B cell (primary cell): ENCODE measurements around the gene GGTLC2. TPM values are rescaled to one million over a fixed set of nuclear protein-coding genes. Genes with fewer than 3 reads are reported as not detected.

Experiments used
- ATAC-seq: fragments of 200-7000 bp; cut with Tn5 transposase; one replicate; pipeline ENCODE4 v1.10.0; 2021; ENCODE audit warnings: low read depth, mild to moderate bottlenecking, moderate number of reproducible peaks, moderate library complexity
- CTCF ChIA-PET: fragments of 350-600 bp; sonication (Branson Sonifier 250); formaldehyde crosslinking; loops from one replicate; lab custom pipeline; 2021; ENCODE audit warnings: antibody characterized with exemption, inconsistent platforms; lab: Charles Lee
- POLR2A ChIA-PET: fragments of 350-600 bp; sonication (Branson Sonifier 250); formaldehyde crosslinking; loops from one replicate; lab custom pipeline; 2021; ENCODE audit warnings: antibody characterized with exemption; lab: Charles Lee
- DNase-seq: peaks from one replicate; pipeline ENCODE4 v3.0.0; 2013
- H2AFZ ChIP-seq: 2 replicates; pipeline ENCODE4 v1.6.1; 2012; ENCODE audit warnings: mild to moderate bottlenecking, low read depth, low read length; ENCODE audit not compliant: insufficient read depth, poor library complexity, severe bottlenecking
- H3K27ac ChIP-seq, 2 donors: 1 replicate in 1 of 2; 2 replicates in 1 of 2; pipeline ENCODE4 v1.5.1; 2012 to 2013; ENCODE audit warnings: low read length in 2 of 2, mild to moderate bottlenecking in 2 of 2, moderate library complexity in 1 of 2
- H3K27me3 ChIP-seq, 4 experiments: fragments of 200-600 bp in 1 of 4; sonication (generic) in 1 of 4; replicated peaks in 1 of 4; 1 replicate in 2 of 4; 2 replicates in 2 of 4; pipeline versions ENCODE4 v1.6.1 to v1.7.0; 2013 to 2016; ENCODE audit warnings: low read length in 3 of 4, mild to moderate bottlenecking in 2 of 4, mixed read lengths in 1 of 4, moderate library complexity in 1 of 4; ENCODE audit not compliant: insufficient read depth in 4 of 4, control insufficient read depth in 3 of 4; ENCODE audit errors: control extremely low read depth in 1 of 4
- H3K36me3 ChIP-seq, 2 experiments: replicated peaks in 1 of 2; 1 replicate in 1 of 2; 2 replicates in 1 of 2; pipeline versions ENCODE4 v1.6.1 to v1.7.1; 2013; ENCODE audit warnings: low read length in 1 of 2; ENCODE audit not compliant: insufficient read depth in 2 of 2, control insufficient read depth in 1 of 2; ENCODE audit errors: control extremely low read depth in 1 of 2, extremely low read depth in 1 of 2
- H3K4me1 ChIP-seq, 2 donors: fragments of 200-600 bp in 1 of 2; sonication (generic) in 1 of 2; 1 replicate in 1 of 2; 2 replicates in 1 of 2; pipeline versions ENCODE4 v1.5.1 to v1.6.1; 2013 to 2017; ENCODE audit warnings: low read length in 2 of 2; ENCODE audit not compliant: control insufficient read depth in 2 of 2, insufficient read depth in 2 of 2
- H3K4me2 ChIP-seq: replicated peaks from 2 replicates; pipeline ENCODE3; 2012; ENCODE audit warnings: mild to moderate bottlenecking, low read depth, low read length; ENCODE audit not compliant: poor library complexity, severe bottlenecking
- H3K4me3 ChIP-seq, 5 experiments: fragments of 200-600 bp in 1 of 5; sonication (generic) in 1 of 5; 1 replicate in 3 of 5; 2 replicates in 2 of 5; pipeline versions ENCODE4 v1.5.1 to v1.7.0; 2011 to 2016; ENCODE audit warnings: low read length in 4 of 5, mild to moderate bottlenecking in 4 of 5, low read depth in 2 of 5, control low read depth in 1 of 5, moderate library complexity in 1 of 5; ENCODE audit not compliant: insufficient read depth in 1 of 5; ENCODE audit errors: control extremely low read depth in 1 of 5, extremely low read depth in 1 of 5
- H3K79me2 ChIP-seq: fragments of 200-600 bp; sonication (generic); one replicate; pipeline ENCODE4 v1.6.0; 2016; ENCODE audit warnings: low read length; ENCODE audit not compliant: control insufficient read depth, insufficient read depth
- H3K9ac ChIP-seq: fragments of 200-600 bp; sonication (generic); 2 replicates; pipeline ENCODE4 v1.6.1; 2017; ENCODE audit warnings: mild to moderate bottlenecking, low read length, moderate library complexity
- H3K9me3 ChIP-seq, 3 donors: one replicate each; pipeline versions ENCODE4 v1.6.1 to v1.7.1; 2013; ENCODE audit warnings: low read length in 2 of 3; ENCODE audit not compliant: control insufficient read depth in 2 of 3, insufficient read depth in 1 of 3; ENCODE audit errors: control extremely low read depth in 1 of 3
- H4K20me1 ChIP-seq: 2 replicates; pipeline ENCODE4 v1.6.0; 2012; ENCODE audit warnings: mild to moderate bottlenecking, low read length; ENCODE audit not compliant: insufficient read depth, control insufficient read depth, poor library complexity, severe bottlenecking
- H3K27ac Mint-ChIP-seq: one replicate; pipeline ENCODE4 v1.8.0; 2021; ENCODE audit warnings: mixed read lengths
- H3K27me3 Mint-ChIP-seq: one replicate; pipeline ENCODE4 v1.8.0; 2021; ENCODE audit warnings: mixed read lengths
- H3K4me1 Mint-ChIP-seq: one replicate; pipeline ENCODE4 v1.8.0; 2021; ENCODE audit warnings: mixed read lengths
- H3K4me3 Mint-ChIP-seq: one replicate; pipeline ENCODE4 v1.8.0; 2021; ENCODE audit warnings: mixed read lengths
- H3K9me3 Mint-ChIP-seq: one replicate; pipeline ENCODE4 v1.8.0; 2022; ENCODE audit warnings: mixed read lengths; ENCODE audit not compliant: insufficient read depth
- EZH2 ChIP-seq: IDR thresholded peaks from 2 replicates; pipeline ENCODE4 v1.6.1; 2012; ENCODE audit warnings: borderline replicate concordance, low read depth, mild to moderate bottlenecking, moderate library complexity, low read length; ENCODE audit not compliant: insufficient read depth, poor library complexity, severe bottlenecking
- WGBS: methylation state at CpG from one replicate; pipeline ENCODE4 v1.1.5; 2013; ENCODE audit warnings: missing lambda C conversion rate; ENCODE audit not compliant: insufficient coverage; 5-methylcytosine and 5-hydroxymethylcytosine counted together
- intact Hi-C: fragments of 100-400 bp; cut with micrococcal nuclease; formaldehyde crosslinking; loops from one replicate; pipeline ENCODE4 v1.10.0; 2022
- polyA plus RNA-seq: library from polyadenylated mRNA; depleted of rRNA; stranded (reverse); fragments of >200 nt; gene quantifications from 2 replicates; pipeline ENCODE4 v1.2.3, GENCODE V29; 2012
- total RNA-seq, 2 donors: library from RNA; stranded (reverse); fragments of 120-200 nt in 1 of 2; gene quantifications; 1 replicate in 1 of 2; 2 replicates in 1 of 2; pipeline versions ENCODE4 v1.2.3 to v1.2.4, GENCODE V29; 2013 to 2022
- TF ChIP-seq, protein P1 (sequence below): fragments of 200-600 bp; IDR thresholded peaks from one replicate; pipeline ENCODE4 v1.8.0; 2022; ENCODE audit warnings: antibody characterized with exemption, mild to moderate bottlenecking

GGTLC2 gene
- total and polyA plus RNA-seq, 2 donors (not counting 1 experiment from before 2014, with no cell fraction given) = not detected

GRCh38 chr22:22614065-22614464, 30.3 kb upstream of the GGTLC2 start:
- 63% methylated on average over 3 of the region's 3 CpGs for WGBS

DNA sequence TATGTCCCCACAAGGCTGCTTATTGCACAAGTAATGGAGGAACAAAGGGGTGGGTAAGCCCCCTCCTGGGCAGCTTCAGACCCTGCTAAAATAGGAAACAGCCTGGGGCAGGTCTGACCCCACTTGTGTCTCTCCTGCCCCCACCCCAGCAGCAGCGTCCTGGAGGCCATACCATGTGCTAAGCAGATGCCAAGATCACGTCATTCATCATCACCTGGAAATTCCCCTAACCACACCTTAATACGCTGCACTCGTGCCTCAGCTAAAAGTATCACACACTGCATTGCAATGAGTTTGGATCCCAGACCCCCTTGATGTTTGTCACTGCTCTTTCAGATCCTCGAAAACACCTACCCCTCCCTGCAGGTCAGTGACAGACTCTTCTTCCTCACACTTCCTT, 27.8 kb upstream of the GGTLC2 start:
- TF ChIP-seq, protein P1, sequence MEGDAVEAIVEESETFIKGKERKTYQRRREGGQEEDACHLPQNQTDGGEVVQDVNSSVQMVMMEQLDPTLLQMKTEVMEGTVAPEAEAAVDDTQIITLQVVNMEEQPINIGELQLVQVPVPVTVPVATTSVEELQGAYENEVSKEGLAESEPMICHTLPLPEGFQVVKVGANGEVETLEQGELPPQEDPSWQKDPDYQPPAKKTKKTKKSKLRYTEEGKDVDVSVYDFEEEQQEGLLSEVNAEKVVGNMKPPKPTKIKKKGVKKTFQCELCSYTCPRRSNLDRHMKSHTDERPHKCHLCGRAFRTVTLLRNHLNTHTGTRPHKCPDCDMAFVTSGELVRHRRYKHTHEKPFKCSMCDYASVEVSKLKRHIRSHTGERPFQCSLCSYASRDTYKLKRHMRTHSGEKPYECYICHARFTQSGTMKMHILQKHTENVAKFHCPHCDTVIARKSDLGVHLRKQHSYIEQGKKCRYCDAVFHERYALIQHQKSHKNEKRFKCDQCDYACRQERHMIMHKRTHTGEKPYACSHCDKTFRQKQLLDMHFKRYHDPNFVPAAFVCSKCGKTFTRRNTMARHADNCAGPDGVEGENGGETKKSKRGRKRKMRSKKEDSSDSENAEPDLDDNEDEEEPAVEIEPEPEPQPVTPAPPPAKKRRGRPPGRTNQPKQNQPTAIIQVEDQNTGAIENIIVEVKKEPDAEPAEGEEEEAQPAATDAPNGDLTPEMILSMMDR = no peak
- TF ChIP-seq EZH2 = no peak
- no peaks in the 10 kb centered on the region for H3K36me3 ChIP-seq
- DNase-seq (peak; percentile 83), ATAC-seq (peak; percentile 82)
- H3K27me3 ChIP-seq = no peaks in the 10 kb centered on the region
- H3K9me3 ChIP-seq = peaks cover 0 to 11% (median 0%) of the 10 kb centered on the region in 3 donors
- no peak overlapping the region for H3K9ac ChIP-seq
- H3K27ac ChIP-seq = no peak overlapping the region
- no peak overlapping the region for H2AFZ ChIP-seq
- no peaks in the 10 kb centered on the region for H3K79me2 ChIP-seq
- WGBS = 16% methylated on average over 5 of the region's 5 CpGs
- peaks cover 18% of the 10 kb centered on the region for H3K4me1 Mint-ChIP-seq
- intact Hi-C loops = no loop called here
- peaks cover 11 to 12% of the 10 kb centered on the region in 2 donors for H3K4me1 ChIP-seq
- CTCF ChIA-PET = interaction anchor here (1.0 to 1.1 kb wide), 3 partner anchors 14 to 110 kb away, joined by 3 to 4 read pairs (median 3); no protein-coding TSS in a partner anchor
- no peak overlapping the region for H3K4me3 ChIP-seq
- H3K27ac Mint-ChIP-seq = peak overlapping the region; percentile 59
- H3K27me3 Mint-ChIP-seq = no peaks in the 10 kb centered on the region
- H3K9me3 Mint-ChIP-seq = no peaks in the 10 kb centered on the region
- peak overlapping the region; percentile 14 for H3K4me3 Mint-ChIP-seq
- no peaks in the 10 kb centered on the region for H4K20me1 ChIP-seq
- H3K4me2 ChIP-seq = peak overlapping the region; percentile 28
- POLR2A ChIA-PET = no interaction called here

More at GRCh38 chr22:22614065-22614464, 30.3 kb upstream of the GGTLC2 start:
- Mint-ChIP-seq H3K27ac (no peak overlapping the region), H3K9me3 (no peaks in the 10 kb centered on the region), H3K4me3 (no peak overlapping the region), H3K27me3 (no peaks in the 10 kb centered on the region), H3K4me1 (peaks cover 18% of the 10 kb centered on the region)
- Histone ChIP-seq H3K79me2 (no peaks in the 10 kb centered on the region), H3K9me3 (peaks cover 0 to 11% (median 0%) of the 10 kb centered on the region in 3 donors), H2AFZ (no peak overlapping the region), H3K4me2 (no peak overlapping the region), H3K27ac (no peak overlapping the region), H3K4me1 (peaks cover 11 to 12% of the 10 kb centered on the region in 2 donors), H4K20me1 (no peaks in the 10 kb centered on the region), H3K27me3 (no peaks in the 10 kb centered on the region), H3K4me3 (no peak overlapping the region), H3K36me3 (no peaks in the 10 kb centered on the region), H3K9ac (no peak overlapping the region)
- POLR2A ChIA-PET = no interaction called here
- no peak for DNase-seq
- intact Hi-C loops = no loop called here
- no peak for ATAC-seq
- CTCF ChIA-PET = interaction anchor here (0.7 to 1.0 kb wide), 3 partner anchors 17 to 41 kb away, joined by 3 to 4 read pairs (median 3); no protein-coding TSS in a partner anchor
- TF ChIP-seq, protein P1 = no peak
- no peak for TF ChIP-seq EZH2
